KBM-7 (cell line): ENCODE data around the gene HOXC5.

Source experiments
- DNase-seq: peaks from one replicate; pipeline ENCODE4 v3.0.0-alpha.2; 2015
- in situ Hi-C: fragments of 300-500 bp; cut with MboI; formaldehyde crosslinking; loops from 2 replicates; pipeline ENCODE4 v1.14.3; 2020; ENCODE audit warnings: low sequenced_read_pairs, low pct_unique_long_range_greater_than_20kb, mixed read lengths

The HOXC5 gene

GRCh38 chr12:54052438-54053002, 19.7 kb downstream of the HOXC5 start:
- in situ Hi-C loops, result no loop called here
- DNase-seq, result no peak

GRCh38 chr12:54053003-54053750, 20.3 kb downstream of the HOXC5 start:
- no peak for DNase-seq
- in situ Hi-C loops, result no loop called here

GRCh38 chr12:54053751-54054741, 21.2 kb downstream of the HOXC5 start, which contains the start of gene HOXC4:
HOXC4 (plus strand) TSS chr12:54053835; CDS start chr12:54053923, 88 bp downstream.
- no peak for DNase-seq
- in situ Hi-C loops, result no loop called here

GRCh38 chr12:54054742-54055194, 21.9 kb downstream of the HOXC5 start:
- in situ Hi-C loops, result no loop called here
- DNase-seq, result no peak

GRCh38 chr12:54055552-54055951, 22.7 kb downstream of the HOXC5 start:
- in situ Hi-C loops, result no loop called here

GRCh38 chr12:54056110-54056509, 23.3 kb downstream of the HOXC5 start:
- DNase-seq, result no peak

More at GRCh38 chr12:54055552-54055951, 22.7 kb downstream of the HOXC5 start:
- no peak for DNase-seq

GRCh38 chr12:54058128-54058768, 25.4 kb downstream of the HOXC5 start:
- DNase-seq, result no peak
- in situ Hi-C loops, result no loop called here

More at GRCh38 chr12:54056110-54056509, 23.3 kb downstream of the HOXC5 start:
- in situ Hi-C loops, result no loop called here

GRCh38 chr12:54059668-54060067, 26.8 kb downstream of the HOXC5 start:
- DNase-seq, result no peak
- in situ Hi-C loops, result no loop called here

- no peak for DNase-seq
- in situ Hi-C loops, result no loop called here
Observed at GRCh38 chr12:54060174-54060974, 27.5 kb downstream of the HOXC5 start.

- no peak for DNase-seq
- in situ Hi-C loops, result no loop called here
Observed at GRCh38 chr12:54060975-54061778, 28.3 kb downstream of the HOXC5 start.

- in situ Hi-C loops, result no loop called here
- DNase-seq, result no peak
Observed at GRCh38 chr12:54065677-54066076, 32.8 kb downstream of the HOXC5 start.

- in situ Hi-C loops, result no loop called here
- DNase-seq, result no peak
Observed at GRCh38 chr12:54066408-54066807, 33.6 kb downstream of the HOXC5 start.

GRCh38 chr12:54068418-54069070, 35.7 kb downstream of the HOXC5 start:
- no peak for DNase-seq
- in situ Hi-C loops, result no loop called here

- DNase-seq, result no peak
- in situ Hi-C loops, result no loop called here
Observed at GRCh38 chr12:54071942-54072341, 39.1 kb downstream of the HOXC5 start.

- no peak for DNase-seq
- in situ Hi-C loops, result no loop called here
Observed at GRCh38 chr12:54074308-54074707, 41.5 kb downstream of the HOXC5 start.

- in situ Hi-C loops, result no loop called here
- DNase-seq, result no peak
Observed at GRCh38 chr12:54075409-54075808, 42.6 kb downstream of the HOXC5 start.

- no peak for DNase-seq
- in situ Hi-C loops, result no loop called here
Observed at GRCh38 chr12:54075974-54076373, 43.1 kb downstream of the HOXC5 start.
